SHP77 treated with DMSO at 0.1 percent for 48 hours (cell line): ENCODE data around the gene ADA.

ENCODE experiments used
- DNase-seq: peaks from one replicate; lab custom pipeline; 2025; lab: John Stamatoyannopoulos, UW

ADA gene

GRCh38 chr20:44580581-44581268 is 70.8 kb downstream of the ADA start:
- no peak for DNase-seq

GRCh38 chr20:44579313-44580081 is 72.0 kb downstream of the ADA start:
- DNase-seq, result no peak

DNA sequence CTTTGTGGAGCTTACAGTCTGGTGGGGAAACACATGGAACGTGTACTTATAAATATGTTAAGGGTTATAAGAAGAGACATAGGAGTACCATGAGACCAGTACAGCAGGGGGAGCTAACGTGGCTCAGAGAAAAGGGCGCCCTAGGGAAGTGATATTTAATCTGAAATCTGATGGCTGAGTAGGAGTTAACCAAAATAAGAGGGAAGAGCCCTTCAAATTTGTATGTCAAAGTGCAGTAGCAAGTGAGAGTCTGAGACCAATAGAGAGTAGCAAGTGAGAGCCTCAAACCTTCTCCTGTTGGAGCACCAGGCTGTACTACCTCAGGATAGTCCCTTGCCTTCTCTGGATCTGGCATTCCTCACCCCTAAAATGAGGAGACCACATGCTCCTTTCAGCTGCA is 75.2 kb downstream of the ADA start:
- no peak for DNase-seq

DNA sequence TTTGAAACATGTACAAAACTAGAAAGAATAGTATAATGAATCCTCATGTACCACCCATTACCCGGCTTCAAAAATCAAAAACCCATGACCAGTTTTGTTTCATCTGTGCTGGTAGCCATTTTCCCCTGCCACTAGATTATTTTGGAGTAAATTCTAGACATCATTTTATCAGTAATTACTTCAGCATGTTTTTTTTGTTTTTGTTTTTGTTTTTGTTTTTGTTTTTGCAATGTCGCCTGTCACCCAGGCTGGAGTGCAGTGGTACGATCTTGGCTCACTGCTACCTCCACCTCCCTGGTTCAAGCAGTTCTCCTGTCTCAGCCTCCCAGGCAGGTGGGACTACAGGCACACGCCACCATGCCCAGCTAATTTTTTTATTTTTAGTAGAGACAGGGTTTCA is 77.1 kb downstream of the ADA start:
- DNase-seq, result no peak

DNA sequence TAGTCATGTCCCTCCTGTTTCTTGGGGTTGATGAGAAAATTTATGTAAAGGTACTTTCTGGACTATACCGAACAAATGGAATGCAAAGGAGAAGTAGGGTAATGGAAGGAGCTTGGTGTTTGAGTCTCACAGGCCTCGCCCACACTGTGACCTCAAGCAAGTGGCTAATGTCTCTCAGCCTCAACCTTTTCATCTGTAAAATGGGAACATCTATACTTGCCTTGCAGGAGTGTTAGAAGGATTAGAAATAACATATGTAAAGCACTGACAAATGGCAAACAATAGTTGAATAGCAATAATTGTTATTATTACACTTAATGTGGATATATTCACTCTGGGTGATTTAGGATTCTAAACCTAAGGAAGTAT is 78.0 kb downstream of the ADA start:
- DNase-seq, result no peak

DNA sequence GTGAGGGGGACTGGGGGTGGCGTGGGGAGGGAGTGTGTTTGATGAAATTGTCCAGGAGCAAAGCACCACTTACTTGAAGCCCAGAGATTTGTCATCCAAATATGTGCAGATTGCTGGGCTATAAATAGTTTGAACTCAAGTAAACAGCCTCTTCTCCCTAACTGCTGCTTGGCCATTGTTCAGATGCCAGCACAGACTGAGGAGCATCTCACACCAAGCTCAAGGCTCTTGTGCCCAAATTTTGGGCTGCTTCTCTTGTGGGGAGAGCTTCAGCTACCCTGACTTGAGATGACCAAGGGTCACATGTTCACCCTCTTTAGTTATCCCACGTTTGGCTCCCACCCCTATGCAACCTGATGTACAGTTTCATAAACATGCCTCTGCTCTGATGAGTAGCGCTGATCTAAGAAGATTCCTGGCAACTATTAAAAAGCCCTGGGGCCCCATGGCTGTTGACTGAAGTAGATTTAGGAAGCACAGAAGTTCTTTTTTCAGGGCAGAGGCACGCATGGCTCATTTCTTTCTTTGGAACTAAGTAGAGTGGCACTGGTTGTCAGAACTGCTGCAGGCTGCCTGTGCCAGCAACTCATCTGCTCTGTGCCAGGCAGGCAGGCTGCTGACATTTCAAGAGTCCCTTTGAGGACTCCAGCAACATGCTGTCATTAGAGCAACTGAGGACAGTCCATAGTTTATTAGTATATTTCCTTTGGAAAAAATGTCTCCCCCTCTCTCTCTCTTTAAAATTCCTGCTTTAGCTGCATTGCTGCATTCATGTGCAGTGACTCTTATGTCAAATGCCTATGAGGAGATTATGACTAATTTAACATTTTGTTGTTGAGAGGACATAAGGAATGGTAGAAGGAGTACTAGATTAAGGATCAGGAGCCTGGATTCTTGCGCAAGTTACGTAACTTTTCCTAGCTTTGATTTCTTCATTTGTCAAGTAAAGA is 78.7 kb downstream of the ADA start:
- DNase-seq, result no peak

GRCh38 chr20:44571362-44571988 is 80.0 kb downstream of the ADA start:
- no peak for DNase-seq

- DNase-seq, result no peak
Measured at GRCh38 chr20:44570367-44570766, 81.1 kb downstream of the ADA start.
